Astrocyte (in vitro differentiated cells and primary cell): ENCODE measurements around the gene RNF149. TPM values are rescaled to one million over a fixed set of nuclear protein-coding genes. Genes with fewer than 3 reads are reported as not detected.

Experiments used
- DNase-seq: peaks from one replicate; pipeline ENCODE4 v3.0.0-alpha.2; 2010; ENCODE audit warnings: low read depth
- FAIRE-seq: peaks from 2 replicates; lab custom pipeline; 2011; peaks lifted over from hg19 to GRCh38; lab: Jason Lieb, UNC
- H2AFZ ChIP-seq: 2 replicates; pipeline ENCODE4 v1.6.0; 2012; ENCODE audit warnings: low read depth, low read length, inconsistent platforms
- H3K27ac ChIP-seq: 2 replicates; pipeline ENCODE4 v1.5.1; 2011; ENCODE audit warnings: low read depth, low read length, inconsistent platforms
- H3K27me3 ChIP-seq: 2 replicates; pipeline ENCODE4 v1.6.0; 2011; ENCODE audit warnings: low read length, inconsistent platforms; ENCODE audit not compliant: insufficient read depth
- H3K36me3 ChIP-seq: 2 replicates; pipeline ENCODE4 v1.5.1; 2011; ENCODE audit warnings: low read length, inconsistent platforms; ENCODE audit not compliant: insufficient read depth
- H3K4me1 ChIP-seq: 2 replicates; pipeline ENCODE4 v1.5.1; 2011; ENCODE audit warnings: low read length, inconsistent platforms; ENCODE audit not compliant: insufficient read depth
- H3K4me2 ChIP-seq: 2 replicates; pipeline ENCODE4 v1.6.0; 2012; ENCODE audit warnings: low read length, inconsistent platforms
- H3K4me3 ChIP-seq: 2 replicates; pipeline ENCODE4 v1.5.1; 2011; ENCODE audit warnings: low read depth, mild to moderate bottlenecking, low read length, inconsistent platforms; ENCODE audit not compliant: insufficient read depth
- H3K79me2 ChIP-seq: 2 replicates; pipeline ENCODE4 v1.6.0; 2012; ENCODE audit warnings: mild to moderate bottlenecking, low read length, inconsistent platforms; ENCODE audit not compliant: insufficient read depth
- H3K9ac ChIP-seq: 2 replicates; pipeline ENCODE4 v1.6.0; 2012; ENCODE audit warnings: mild to moderate bottlenecking, low read length, inconsistent platforms
- H3K9me3 ChIP-seq: 2 replicates; pipeline ENCODE4 v1.5.1; 2012; ENCODE audit warnings: low read depth, mild to moderate bottlenecking, low read length, inconsistent platforms; ENCODE audit not compliant: insufficient read depth
- H4K20me1 ChIP-seq: 2 replicates; pipeline ENCODE4 v1.6.0; 2012; ENCODE audit warnings: low read length, inconsistent platforms; ENCODE audit not compliant: insufficient read depth
- H3K27ac Mint-ChIP-seq: one replicate; pipeline ENCODE4 v1.8.0; 2021; ENCODE audit warnings: mild to moderate bottlenecking, mixed read lengths; ENCODE audit not compliant: unreplicated experiment
- H3K27me3 Mint-ChIP-seq: one replicate; pipeline ENCODE4 v1.8.0; 2021; ENCODE audit warnings: low read depth, mixed read lengths; ENCODE audit not compliant: unreplicated experiment
- H3K36me3 Mint-ChIP-seq: one replicate; pipeline ENCODE4 v1.8.0; 2021; ENCODE audit warnings: low read depth, mixed read lengths; ENCODE audit not compliant: unreplicated experiment
- H3K4me1 Mint-ChIP-seq: one replicate; pipeline ENCODE4 v1.8.0; 2021; ENCODE audit warnings: low read depth, mixed read lengths; ENCODE audit not compliant: unreplicated experiment
- H3K4me3 Mint-ChIP-seq: one replicate; pipeline ENCODE4 v1.8.0; 2021; ENCODE audit warnings: mild to moderate bottlenecking, moderate library complexity, mixed read lengths; ENCODE audit not compliant: unreplicated experiment
- H3K9me3 Mint-ChIP-seq: one replicate; pipeline ENCODE4 v1.8.0; 2021; ENCODE audit warnings: mild to moderate bottlenecking, mixed read lengths; ENCODE audit not compliant: unreplicated experiment
- EZH2 ChIP-seq: IDR thresholded peaks from 2 replicates; pipeline ENCODE4 v1.6.1; 2012; ENCODE audit warnings: mild to moderate bottlenecking, low read length, inconsistent platforms; ENCODE audit not compliant: insufficient read depth
- total RNA-seq: library from RNA; stranded (reverse); gene quantifications from 2 replicates; pipeline ENCODE4 v1.2.1, GENCODE V29; 2021
- TF ChIP-seq, protein P1 (sequence below): IDR thresholded peaks from 2 replicates; pipeline ENCODE4 v1.5.1; 2011; ENCODE audit warnings: low read depth, mild to moderate bottlenecking, inconsistent platforms, low read length, moderate library complexity; ENCODE audit not compliant: insufficient read depth

The RNF149 gene
- total RNA-seq, 1 donor from 2014 or later, result 36.4 TPM

DNA sequence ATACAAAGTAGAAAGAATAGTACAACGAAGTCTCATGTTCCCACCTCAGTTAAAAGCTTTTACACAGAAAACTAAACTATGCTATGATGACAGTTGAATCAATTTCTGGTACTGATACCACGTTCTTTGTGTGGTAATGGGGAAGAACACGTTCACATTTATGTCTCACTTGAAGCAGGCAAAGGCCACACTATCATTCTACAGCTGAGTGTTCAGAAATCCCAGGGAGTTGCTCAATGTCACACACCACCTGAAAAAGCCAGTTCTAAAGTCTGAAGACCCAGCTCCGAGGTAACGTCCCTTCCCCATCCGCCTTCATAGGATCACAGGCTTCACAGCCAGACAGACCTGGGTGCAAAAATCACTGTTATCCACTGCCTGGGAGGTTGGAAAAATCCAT lies 8.9 kb downstream of the RNF149 start:
- H3K4me1 ChIP-seq, result peaks cover 8% of the 10 kb centered on the region
- no peak for DNase-seq

GRCh38 chr2:101297383-101297782 lies 11.1 kb downstream of the RNF149 start:
- no peak for FAIRE-seq
- Histone ChIP-seq H3K79me2 (peaks cover 94% of the 10 kb centered on the region), H4K20me1 (peaks cover 63% of the 10 kb centered on the region), H3K27ac (peak overlapping the region; percentile 12), H3K27me3 (no peaks in the 10 kb centered on the region), H2AFZ (no peak overlapping the region), H3K4me2 (no peak overlapping the region), H3K4me3 (no peak overlapping the region), H3K4me1 (peaks cover 8% of the 10 kb centered on the region), H3K9ac (no peak overlapping the region), H3K9me3 (no peaks in the 10 kb centered on the region), H3K36me3 (peaks cover 16% of the 10 kb centered on the region)
- Mint-ChIP-seq H3K9me3 (no peaks in the 10 kb centered on the region), H3K27me3 (no peaks in the 10 kb centered on the region), H3K27ac (no peak overlapping the region), H3K4me3 (no peak overlapping the region), H3K36me3 (peaks cover 2% of the 10 kb centered on the region), H3K4me1 (peaks cover 16% of the 10 kb centered on the region)
- no peak for TF ChIP-seq EZH2
- TF ChIP-seq, protein P1, sequence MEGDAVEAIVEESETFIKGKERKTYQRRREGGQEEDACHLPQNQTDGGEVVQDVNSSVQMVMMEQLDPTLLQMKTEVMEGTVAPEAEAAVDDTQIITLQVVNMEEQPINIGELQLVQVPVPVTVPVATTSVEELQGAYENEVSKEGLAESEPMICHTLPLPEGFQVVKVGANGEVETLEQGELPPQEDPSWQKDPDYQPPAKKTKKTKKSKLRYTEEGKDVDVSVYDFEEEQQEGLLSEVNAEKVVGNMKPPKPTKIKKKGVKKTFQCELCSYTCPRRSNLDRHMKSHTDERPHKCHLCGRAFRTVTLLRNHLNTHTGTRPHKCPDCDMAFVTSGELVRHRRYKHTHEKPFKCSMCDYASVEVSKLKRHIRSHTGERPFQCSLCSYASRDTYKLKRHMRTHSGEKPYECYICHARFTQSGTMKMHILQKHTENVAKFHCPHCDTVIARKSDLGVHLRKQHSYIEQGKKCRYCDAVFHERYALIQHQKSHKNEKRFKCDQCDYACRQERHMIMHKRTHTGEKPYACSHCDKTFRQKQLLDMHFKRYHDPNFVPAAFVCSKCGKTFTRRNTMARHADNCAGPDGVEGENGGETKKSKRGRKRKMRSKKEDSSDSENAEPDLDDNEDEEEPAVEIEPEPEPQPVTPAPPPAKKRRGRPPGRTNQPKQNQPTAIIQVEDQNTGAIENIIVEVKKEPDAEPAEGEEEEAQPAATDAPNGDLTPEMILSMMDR, result no peak
- no peak for DNase-seq

More for the DNA sequence above, 8.9 kb downstream of the RNF149 start:
- H3K4me3 Mint-ChIP-seq, result no peak overlapping the region
- Histone ChIP-seq H3K4me2 (no peak overlapping the region), H3K27me3 (no peaks in the 10 kb centered on the region), H3K9ac (no peak overlapping the region), H3K9me3 (no peaks in the 10 kb centered on the region), H3K27ac (no peak overlapping the region), H2AFZ (no peak overlapping the region), H3K36me3 (no peaks in the 10 kb centered on the region), H3K79me2 (peaks cover 99% of the 10 kb centered on the region), H3K4me3 (no peak overlapping the region), H4K20me1 (peaks cover 74% of the 10 kb centered on the region)
- TF ChIP-seq EZH2, result no peak
- TF ChIP-seq, protein P1, result no peak
- no peak for FAIRE-seq
- peaks cover 2% of the 10 kb centered on the region for H3K36me3 Mint-ChIP-seq
- no peak overlapping the region for H3K27ac Mint-ChIP-seq
- no peaks in the 10 kb centered on the region for H3K27me3 Mint-ChIP-seq
- H3K9me3 Mint-ChIP-seq, result no peaks in the 10 kb centered on the region
- H3K4me1 Mint-ChIP-seq, result peaks cover 23% of the 10 kb centered on the region

DNA sequence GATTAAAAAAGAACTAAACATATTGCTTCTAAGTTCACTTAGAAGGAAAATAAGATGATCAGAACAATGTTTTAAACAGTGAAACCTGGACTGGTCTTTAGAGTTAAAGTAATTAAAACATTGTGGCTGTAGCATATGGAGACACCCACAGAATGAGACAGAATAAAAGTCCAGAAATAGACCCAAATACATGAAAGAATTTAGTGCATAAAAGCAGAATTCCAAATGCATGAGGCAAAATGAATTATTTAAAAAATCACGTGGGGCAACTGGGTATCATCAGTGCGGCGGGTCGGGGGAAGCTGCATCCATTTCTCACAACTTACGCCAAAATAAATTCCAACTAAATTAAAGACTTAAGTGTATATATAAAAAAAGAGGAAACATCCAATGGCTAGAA lies 12.1 kb downstream of the RNF149 start:
- no peaks in the 10 kb centered on the region for H3K27me3 ChIP-seq
- FAIRE-seq (no peak), DNase-seq (peak; percentile 51)
- no peak overlapping the region for H2AFZ ChIP-seq
- H3K9me3 ChIP-seq, result no peaks in the 10 kb centered on the region
- Mint-ChIP-seq H3K4me3 (no peak overlapping the region), H3K27me3 (no peaks in the 10 kb centered on the region), H3K9me3 (no peaks in the 10 kb centered on the region), H3K36me3 (peaks cover 2% of the 10 kb centered on the region), H3K4me1 (peaks cover 15% of the 10 kb centered on the region), H3K27ac (no peak overlapping the region)
- peaks cover 84% of the 10 kb centered on the region for H3K79me2 ChIP-seq
- H4K20me1 ChIP-seq, result peaks cover 54% of the 10 kb centered on the region
- H3K4me2 ChIP-seq, result peak overlapping the region; percentile 61
- peak overlapping the region; percentile 21 for H3K9ac ChIP-seq
- peaks cover 8% of the 10 kb centered on the region for H3K4me1 ChIP-seq
- peak overlapping the region; percentile 67 for H3K27ac ChIP-seq
- H3K36me3 ChIP-seq, result peaks cover 16% of the 10 kb centered on the region
- TF ChIP-seq, protein P1, result no peak
- TF ChIP-seq EZH2, result no peak
- no peak overlapping the region for H3K4me3 ChIP-seq
